ENCODE results near the gene TNC. TPM values are rescaled to one million over a fixed set of nuclear protein-coding genes. Genes with fewer than 3 reads are reported as not detected.

TNC gene
- total and polyA plus RNA-seq, 12 donors = 0.41 to 120 (median 5.7) TPM

- 71 to 81% methylated on average over 2 of the region's 2 CpGs for WGBS, 2 donors
- no peak for TF ChIP-seq CTCF (IDR thresholded peaks at IDR 0.05)
- H3K4me3 ChIP-seq = no peak overlapping the region
- H3K27ac ChIP-seq = no peak overlapping the region
- no peaks in the 10 kb centered on the region for H3K9me3 ChIP-seq
- peaks cover 0 to 18% (median 0%) of the 10 kb centered on the region in 9 donors for H3K4me1 ChIP-seq
- intact Hi-C loops (cut with DNase I) = no loop called here
- H3K27me3 ChIP-seq = peaks cover 0 to 73% (median 36%) of the 10 kb centered on the region in 7 donors
- DNase-seq = no peak
- H3K36me3 ChIP-seq = no peaks in the 10 kb centered on the region
- ATAC-seq = no peak
Observed at GRCh38 chr9:114998326-114998725, 119.6 kb downstream of the TNC start.

GRCh38 chr9:114995681-114996221 is 122.2 kb downstream of the TNC start:
- peak overlapping the region in 1 of 10 donors; percentile 56 for H3K27ac ChIP-seq
- DNase-seq (peak in 1 of 2 donors; percentile 44), ATAC-seq (peak; percentile 45 to 98 (median 86))
- no peak for TF ChIP-seq CTCF (IDR thresholded peaks at IDR 0.05)
- 43 to 49% methylated on average over 10 of the region's 10 CpGs for WGBS, 2 donors
- no peaks in the 10 kb centered on the region for H3K9me3 ChIP-seq
- intact Hi-C loops (cut with DNase I) = no loop called here
- H3K4me3 ChIP-seq = no peak overlapping the region
- no peaks in the 10 kb centered on the region for H3K36me3 ChIP-seq
- peaks cover 0 to 18% (median 0%) of the 10 kb centered on the region in 9 donors for H3K4me1 ChIP-seq
- H3K27me3 ChIP-seq = peaks cover 0 to 63% (median 37%) of the 10 kb centered on the region in 7 donors

GRCh38 chr9:114994768-114995167 is 123.2 kb downstream of the TNC start:
- H3K27me3 ChIP-seq = peaks cover 0 to 62% (median 28%) of the 10 kb centered on the region in 7 donors
- H3K4me3 ChIP-seq = no peak overlapping the region
- ATAC-seq = no peak
- no peaks in the 10 kb centered on the region for H3K9me3 ChIP-seq
- H3K4me1 ChIP-seq = peaks cover 0 to 20% (median 0%) of the 10 kb centered on the region in 9 donors
- no peak for DNase-seq
- no peak for TF ChIP-seq CTCF (IDR thresholded peaks at IDR 0.05)
- intact Hi-C loops (cut with DNase I) = no loop called here
- no peak overlapping the region for H3K27ac ChIP-seq
- H3K36me3 ChIP-seq = no peaks in the 10 kb centered on the region

GRCh38 chr9:114991861-114992260 is 126.1 kb downstream of the TNC start:
- Histone ChIP-seq H3K9me3 (no peaks in the 10 kb centered on the region), H3K4me1 (peaks cover 0 to 32% (median 0%) of the 10 kb centered on the region in 9 donors), H3K36me3 (no peaks in the 10 kb centered on the region), H3K27ac (no peak overlapping the region), H3K27me3 (peaks cover 0 to 45% (median 13%) of the 10 kb centered on the region in 7 donors), H3K4me3 (no peak overlapping the region)
- intact Hi-C loops (cut with DNase I) = no loop called here
- ATAC-seq (no peak), DNase-seq (no peak)
- TF ChIP-seq CTCF (IDR thresholded peaks at IDR 0.05) = no peak
- 63 to 74% methylated on average over 7 of the region's 7 CpGs for WGBS, 2 donors

Measured in heart right ventricle (tissue), 16 donors.